CD4-positive, alpha-beta T cell treated with Interleukin-6 for 4 hours (primary cell): ENCODE data around the gene B4GALT5.
"Not testable (repeated sequence)": the region's sequence is repeated elsewhere in the genome, so short reads cannot be mapped to it uniquely, and the experiment has no call there.

Experiments
- DNase-seq: peaks from one replicate; pipeline ENCODE4 v3.0.0-alpha.2; 2020; ENCODE audit warnings: mixed read lengths

The B4GALT5 gene

GRCh38 chr20:49729780-49730179, 16.1 kb upstream of the B4GALT5 start:
- DNase-seq = no peak

- no peak for DNase-seq
These were observed 14.5 kb upstream of the B4GALT5 start for GRCh38 chr20:49727894-49728885.

- DNase-seq = no peak
These were observed 13.8 kb upstream of the B4GALT5 start for GRCh38 chr20:49727478-49727877.

- DNase-seq = no peak
These were observed 12.0 kb upstream of the B4GALT5 start for GRCh38 chr20:49725694-49726093.

GRCh38 chr20:49725224-49725606, 11.5 kb upstream of the B4GALT5 start:
- DNase-seq = not testable (repeated sequence)

- peak; percentile 17 for DNase-seq
These were observed 10.9 kb upstream of the B4GALT5 start for GRCh38 chr20:49724408-49725223.

- not testable (repeated sequence) for DNase-seq
These were observed 10.1 kb upstream of the B4GALT5 start for GRCh38 chr20:49723758-49724157.

GRCh38 chr20:49721326-49721725, 7.6 kb upstream of the B4GALT5 start:
- not testable (repeated sequence) for DNase-seq

GRCh38 chr20:49715466-49715865, 1.8 kb upstream of the B4GALT5 start:
- no peak for DNase-seq

- peak; percentile 28 for DNase-seq
These were observed 504 bp downstream of the B4GALT5 start for GRCh38 chr20:49712996-49713752.

- no peak for DNase-seq
These were observed 1.1 kb downstream of the B4GALT5 start for GRCh38 chr20:49712646-49712995.

- DNase-seq = no peak
These were observed 1.6 kb downstream of the B4GALT5 start for GRCh38 chr20:49712118-49712517.

- no peak for DNase-seq
These were observed 2.1 kb downstream of the B4GALT5 start for GRCh38 chr20:49711667-49711987.

GRCh38 chr20:49710971-49711666, 2.6 kb downstream of the B4GALT5 start:
- no peak for DNase-seq

GRCh38 chr20:49707118-49707517, 6.6 kb downstream of the B4GALT5 start:
- DNase-seq = no peak

- no peak for DNase-seq
These were observed 7.0 kb downstream of the B4GALT5 start for GRCh38 chr20:49706630-49707091.

GRCh38 chr20:49705893-49706292, 7.8 kb downstream of the B4GALT5 start:
- not testable (repeated sequence) for DNase-seq

GRCh38 chr20:49705358-49705757, 8.3 kb downstream of the B4GALT5 start:
- DNase-seq = no peak

GRCh38 chr20:49704932-49705336, 8.7 kb downstream of the B4GALT5 start:
- no peak for DNase-seq

GRCh38 chr20:49701916-49702315, 11.8 kb downstream of the B4GALT5 start:
- no peak for DNase-seq

- no peak for DNase-seq
These were observed 12.4 kb downstream of the B4GALT5 start for GRCh38 chr20:49701241-49701790.
